ENCODE measurements around the gene ERC1. TPM values are rescaled to one million over a fixed set of nuclear protein-coding genes. Genes with fewer than 3 reads are reported as not detected.

ERC1 gene
- total and polyA plus RNA-seq, 2 donors (not counting 3 experiments of a cell fraction or from before 2014, with no cell fraction given): 11.7 to 66.1 TPM

GRCh38 chr12:1429980-1430379 is 439.0 kb downstream of the ERC1 start:
- Histone ChIP-seq H3K79me2 (ENCODE audit: control insufficient read depth, insufficient read depth, low read length) (no peaks in the 10 kb centered on the region), H3K9me3 (replicated peaks; ENCODE audit: control insufficient read depth, insufficient read depth, low read length) (no peaks in the 10 kb centered on the region), H3K9me1 (replicated peaks; ENCODE audit: control insufficient read depth, extremely low read depth, insufficient read depth, low read length) (no peaks in the 10 kb centered on the region), H4K20me1 (replicated peaks; ENCODE audit: control insufficient read depth, extremely low read depth, insufficient read depth, low read length) (no peaks in the 10 kb centered on the region), H3K4me1 (ENCODE audit: control insufficient read depth, extremely low read depth, insufficient read depth, low read length) (no peaks in the 10 kb centered on the region), H2AFZ (ENCODE audit: low read depth, low read length) (no peak overlapping the region), H3K9ac (replicated peaks; ENCODE audit: extremely low read depth, insufficient read depth, low read length) (no peak overlapping the region), H3K4me2 (ENCODE audit: insufficient read depth, low read length) (no peak overlapping the region), H3K36me3 (ENCODE audit: control insufficient read depth in 2 of 2, extremely low read depth in 1 of 2, insufficient read depth in 2 of 2, low read length in 2 of 2) (no peaks in the 10 kb centered on the region), H3K4me3 (replicated peaks in 1 of 3; ENCODE audit: insufficient read depth in 1 of 3, low read depth in 1 of 3, low read length in 3 of 3) (no peak overlapping the region), H3K27ac (ENCODE audit: insufficient read depth, low read depth, low read length) (no peak overlapping the region), H3K27me3 (ENCODE audit: control insufficient read depth in 2 of 2, insufficient read depth in 2 of 2, low read length in 2 of 2) (no peaks in the 10 kb centered on the region)
- ChIA-PET CTCF (no interaction called here), POLR2A (no interaction called here)
- intact Hi-C loops (cut with micrococcal nuclease): no loop called here
- no peak for FAIRE-seq
- dilution Hi-C loops (cut with MboI; ENCODE audit: extremely low pct_ligation_motif_present, low sequenced_read_pairs): no loop called here
- no TSS peak for BruUV-seq (replicated peaks)
- DNase-seq (ENCODE audit: low read depth, low spot score): no peak
- no peak for TF ChIP-seq GATA2 (IDR thresholded peaks at IDR 0.05; ENCODE audit: insufficient read depth, insufficient read length, low read depth, low read length)
- TF ChIP-seq POLR2A (IDR thresholded peaks at IDR 0.05; ENCODE audit: low read depth, low read length): no peak
- no peak for TF ChIP-seq MYC (IDR thresholded peaks at IDR 0.05; ENCODE audit: low read depth, low read length)
- no peak for TF ChIP-seq POLR2AphosphoS5 (IDR thresholded peaks at IDR 0.05; ENCODE audit: insufficient read depth, low read depth, low read length)
- no peak for TF ChIP-seq CTCF (IDR thresholded peaks at IDR 0.05; ENCODE audit: extremely low read depth in 1 of 2, insufficient read depth in 1 of 2, low read depth in 1 of 2, low read length in 2 of 2)
- no peak for TF ChIP-seq JUN (IDR thresholded peaks at IDR 0.05; ENCODE audit: borderline replicate concordance, insufficient read depth, insufficient read length, low read depth)
- no peak for TF ChIP-seq EZH2 (IDR thresholded peaks at IDR 0.05; ENCODE audit: borderline replicate concordance, low read depth, low read length, severe bottlenecking)
- no peak for TF ChIP-seq FOS (IDR thresholded peaks at IDR 0.05; ENCODE audit: borderline replicate concordance, insufficient read depth, low read length)
- TF ChIP-seq MAX (IDR thresholded peaks at IDR 0.05; ENCODE audit: insufficient read depth, insufficient read length): no peak
